ENCODE results near the gene MMEL1.

DNA sequence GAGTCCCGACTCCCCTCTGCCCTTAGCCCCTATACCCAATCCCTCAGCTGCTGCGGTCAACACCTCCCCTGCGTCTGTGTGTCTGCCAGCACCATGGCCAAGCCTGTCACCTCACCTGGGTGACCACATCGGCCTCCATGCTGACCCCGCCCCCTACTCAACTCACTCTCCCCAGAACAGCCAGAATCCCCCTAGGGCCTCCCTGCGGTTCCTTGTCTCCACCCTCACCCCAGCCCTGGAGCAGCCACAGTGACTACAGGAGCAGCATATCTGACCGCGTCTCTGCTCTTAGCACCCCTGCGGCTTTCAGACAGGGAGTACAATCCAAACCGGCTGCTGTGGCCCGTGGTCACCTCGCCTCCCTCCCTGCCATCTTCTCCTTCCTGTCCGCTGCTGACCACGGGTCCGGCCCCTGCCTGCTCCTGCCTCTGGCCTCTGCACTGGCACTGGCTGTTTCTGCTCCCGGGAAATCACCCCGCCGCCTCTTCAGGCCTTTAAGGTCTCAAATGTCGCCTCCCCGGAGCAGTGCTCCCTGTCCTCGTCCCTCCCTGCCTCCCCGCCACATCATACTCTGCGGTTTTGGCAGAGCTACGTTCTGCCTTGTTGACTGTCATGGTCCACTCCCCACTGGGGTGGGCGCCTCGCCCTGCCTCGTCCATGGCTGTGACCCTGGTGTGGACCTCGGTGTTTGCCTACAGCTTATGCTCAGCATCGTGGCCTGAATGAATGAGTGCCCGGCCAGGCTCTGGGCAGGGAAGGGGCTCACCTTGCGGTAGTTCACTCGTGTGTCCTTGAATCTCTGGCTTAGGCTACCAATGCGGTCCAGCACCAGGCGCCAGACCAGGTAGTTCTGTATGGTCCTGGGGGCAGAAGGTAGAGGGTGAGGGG, 35.1 kb downstream of the MMEL1 start:
- TF ChIP-seq POLR2A (IDR thresholded peaks at IDR 0.05), result no peak
- TF ChIP-seq, protein P1, sequence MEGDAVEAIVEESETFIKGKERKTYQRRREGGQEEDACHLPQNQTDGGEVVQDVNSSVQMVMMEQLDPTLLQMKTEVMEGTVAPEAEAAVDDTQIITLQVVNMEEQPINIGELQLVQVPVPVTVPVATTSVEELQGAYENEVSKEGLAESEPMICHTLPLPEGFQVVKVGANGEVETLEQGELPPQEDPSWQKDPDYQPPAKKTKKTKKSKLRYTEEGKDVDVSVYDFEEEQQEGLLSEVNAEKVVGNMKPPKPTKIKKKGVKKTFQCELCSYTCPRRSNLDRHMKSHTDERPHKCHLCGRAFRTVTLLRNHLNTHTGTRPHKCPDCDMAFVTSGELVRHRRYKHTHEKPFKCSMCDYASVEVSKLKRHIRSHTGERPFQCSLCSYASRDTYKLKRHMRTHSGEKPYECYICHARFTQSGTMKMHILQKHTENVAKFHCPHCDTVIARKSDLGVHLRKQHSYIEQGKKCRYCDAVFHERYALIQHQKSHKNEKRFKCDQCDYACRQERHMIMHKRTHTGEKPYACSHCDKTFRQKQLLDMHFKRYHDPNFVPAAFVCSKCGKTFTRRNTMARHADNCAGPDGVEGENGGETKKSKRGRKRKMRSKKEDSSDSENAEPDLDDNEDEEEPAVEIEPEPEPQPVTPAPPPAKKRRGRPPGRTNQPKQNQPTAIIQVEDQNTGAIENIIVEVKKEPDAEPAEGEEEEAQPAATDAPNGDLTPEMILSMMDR (IDR thresholded peaks at IDR 0.05), result no peak
